HG03354 (cell line): ENCODE measurements around the gene SUCO.
"Not testable (repeated sequence)": the region's sequence is repeated elsewhere in the genome, so short reads cannot be mapped to it uniquely, and the experiment has no call there.

ENCODE experiments used
- ATAC-seq: cut with Tn5 transposase; IDR thresholded peaks from one replicate; pipeline ENCODE4 v1.9.1; 2021; ENCODE audit warnings: mild to moderate bottlenecking; ENCODE audit not compliant: unreplicated experiment, poor library complexity, severe bottlenecking

Gene SUCO

DNA sequence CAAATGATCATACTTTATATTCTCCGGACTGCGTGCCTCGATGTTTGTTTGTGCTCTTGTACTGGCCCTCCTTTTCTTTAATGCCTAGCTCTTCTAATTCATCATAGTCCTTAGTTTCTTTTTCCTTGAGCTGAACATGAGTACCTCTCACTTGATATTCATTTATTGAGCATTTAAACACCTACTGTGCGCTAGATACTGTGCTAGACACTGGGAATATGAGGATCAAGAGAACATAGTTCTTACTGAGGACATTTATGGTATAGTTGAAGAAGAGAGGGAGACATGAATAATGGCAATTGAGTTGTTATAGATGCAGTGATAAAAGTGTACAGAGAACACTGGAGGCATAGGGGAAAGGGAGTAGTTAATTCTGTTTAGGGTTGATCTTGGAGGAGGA lies 22.0 kb downstream of the SUCO start:
- ATAC-seq, result no peak

DNA sequence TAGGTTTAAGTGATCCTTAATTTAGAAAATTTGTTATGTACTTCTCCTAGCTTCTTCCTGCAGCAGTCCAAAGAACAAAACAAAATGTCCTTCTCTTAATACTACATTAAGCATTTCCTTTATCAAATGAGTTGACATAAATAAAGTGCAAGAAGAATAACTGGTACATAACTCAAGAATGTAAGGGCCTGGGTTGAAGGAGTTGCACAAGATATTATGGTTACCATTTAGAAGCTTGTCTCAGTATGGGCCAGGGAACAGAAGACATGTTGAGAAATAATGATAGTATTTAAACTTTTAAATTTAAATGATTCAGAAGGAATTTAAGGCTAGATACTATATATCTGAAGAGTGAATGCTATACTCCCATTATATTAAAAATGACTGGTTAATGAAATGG lies 23.5 kb downstream of the SUCO start:
- ATAC-seq, result no peak

DNA sequence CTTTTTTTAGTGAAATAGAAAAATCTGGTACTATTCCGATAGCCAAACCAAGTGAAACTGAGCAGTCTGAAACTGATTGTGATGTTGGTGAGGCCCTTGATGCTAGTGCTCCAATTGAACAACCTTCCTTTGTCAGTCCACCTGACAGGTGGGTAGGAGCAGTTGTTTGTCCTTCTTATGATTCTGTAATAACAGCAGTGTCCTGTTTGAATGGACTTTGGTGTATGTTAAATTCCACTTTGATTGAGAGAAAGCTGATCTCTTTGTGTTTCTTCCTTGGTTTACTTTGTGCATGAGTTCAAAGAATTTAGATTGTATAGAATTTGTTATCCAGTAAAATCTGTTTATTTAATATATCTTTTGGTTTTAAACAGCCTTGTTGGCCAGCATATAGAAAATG lies 24.3 kb downstream of the SUCO start:
- ATAC-seq, result no peak

DNA sequence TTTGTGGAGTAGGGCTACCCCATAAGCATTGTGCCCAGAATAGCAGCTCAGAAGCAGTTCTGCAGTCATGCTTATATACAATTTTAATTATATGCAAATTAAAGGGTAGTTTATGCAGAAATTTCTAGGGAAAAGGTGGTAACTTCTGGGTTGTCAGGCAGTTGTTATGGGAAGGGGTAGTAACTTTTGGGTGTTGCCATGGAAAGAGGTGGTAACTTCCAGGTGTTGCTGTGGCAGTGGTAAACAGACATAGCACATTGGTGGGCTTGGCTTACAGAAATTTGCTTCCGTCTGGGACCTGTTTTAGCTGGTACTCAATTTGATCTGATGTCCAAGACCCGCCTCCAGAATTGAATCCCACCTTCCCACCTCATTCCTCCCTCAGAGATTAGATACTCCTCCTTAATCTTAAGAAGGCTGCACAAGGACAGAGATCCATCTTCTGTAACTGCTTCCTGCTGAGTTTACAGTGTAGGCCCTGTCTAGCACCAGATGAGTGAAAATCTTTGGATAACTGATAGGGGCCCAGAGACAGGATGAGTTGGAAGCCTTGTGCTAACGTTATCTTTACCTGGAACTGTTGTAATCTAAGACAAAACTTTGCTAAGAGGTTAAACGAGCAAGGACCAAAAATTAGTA lies 26.7 kb downstream of the SUCO start:
- ATAC-seq, result no peak

DNA sequence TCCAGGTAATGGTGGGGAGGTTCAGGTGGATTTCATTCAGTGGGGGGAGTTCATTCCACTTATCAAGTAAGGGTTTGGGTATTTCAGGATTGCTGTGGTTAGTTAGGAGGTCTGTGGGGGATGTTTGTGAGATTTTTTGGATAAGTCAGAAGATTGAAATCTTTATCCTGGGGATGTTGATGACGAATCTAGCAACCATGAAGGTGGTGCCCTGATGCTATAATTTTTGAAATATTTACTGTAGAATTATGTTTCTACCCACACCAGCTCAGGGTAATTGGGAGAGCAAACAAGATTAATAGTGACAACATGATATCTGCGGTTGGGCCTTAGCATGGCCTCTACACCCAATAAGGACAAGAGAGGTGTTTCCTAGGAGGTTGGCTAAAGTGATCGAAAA lies 28.3 kb downstream of the SUCO start:
- ATAC-seq, result no peak

DNA sequence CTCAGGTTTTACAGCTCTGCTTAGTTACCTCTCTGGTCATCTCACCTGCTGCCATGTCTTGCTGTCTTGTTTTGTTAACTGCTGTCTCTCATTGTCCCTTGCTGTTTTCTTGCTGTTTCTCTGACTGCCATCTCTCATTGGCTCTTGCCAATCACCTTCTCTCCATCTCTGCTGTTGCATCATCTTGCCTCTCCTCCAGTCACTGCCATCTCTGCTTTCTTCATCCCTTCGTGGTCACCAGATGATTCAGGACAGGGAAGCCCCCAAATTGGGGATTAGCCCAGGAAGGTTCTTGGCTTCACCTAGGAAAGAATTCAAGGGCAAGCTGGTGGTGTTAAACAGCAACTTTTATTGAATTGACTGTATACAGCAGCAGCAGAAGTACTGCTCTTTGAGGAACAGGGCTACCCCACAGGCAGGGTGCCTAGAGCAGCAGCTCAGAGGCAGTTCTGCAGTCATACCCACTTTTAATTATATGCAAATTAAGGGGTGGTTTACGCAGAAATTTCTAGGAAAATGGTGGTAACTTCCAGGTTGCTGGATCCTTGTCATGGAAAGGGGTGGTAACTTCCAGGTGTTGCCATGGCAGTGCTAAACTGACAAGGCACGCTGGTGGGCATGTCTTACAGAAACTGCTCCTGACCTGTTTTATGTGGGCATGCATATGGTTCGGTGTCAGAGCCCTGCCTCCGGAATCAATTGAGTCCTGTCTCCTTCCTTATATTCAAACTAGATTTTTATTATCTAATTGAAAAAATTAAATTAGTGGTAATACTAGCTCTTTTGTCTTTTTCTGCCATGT lies 33.4 kb downstream of the SUCO start:
- ATAC-seq, result no peak

DNA sequence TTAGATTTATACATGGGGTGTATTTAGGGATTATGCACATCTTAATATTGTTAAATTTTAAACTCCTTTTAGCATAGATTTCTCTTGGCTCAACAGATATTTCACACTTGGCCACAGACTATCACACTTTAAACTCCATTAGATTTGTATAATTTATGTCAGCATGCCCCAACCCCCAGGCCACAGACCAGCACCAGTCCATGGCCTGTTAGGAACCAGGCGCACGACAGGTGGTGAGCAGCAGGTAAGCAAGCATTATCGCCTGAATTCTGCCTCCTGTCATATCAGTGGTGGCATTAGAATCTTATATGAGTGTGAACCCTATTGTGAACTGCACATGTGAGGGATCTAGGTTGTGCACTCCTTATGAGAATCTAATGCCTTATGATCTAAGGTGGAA lies 34.8 kb downstream of the SUCO start:
- no peak for ATAC-seq

DNA sequence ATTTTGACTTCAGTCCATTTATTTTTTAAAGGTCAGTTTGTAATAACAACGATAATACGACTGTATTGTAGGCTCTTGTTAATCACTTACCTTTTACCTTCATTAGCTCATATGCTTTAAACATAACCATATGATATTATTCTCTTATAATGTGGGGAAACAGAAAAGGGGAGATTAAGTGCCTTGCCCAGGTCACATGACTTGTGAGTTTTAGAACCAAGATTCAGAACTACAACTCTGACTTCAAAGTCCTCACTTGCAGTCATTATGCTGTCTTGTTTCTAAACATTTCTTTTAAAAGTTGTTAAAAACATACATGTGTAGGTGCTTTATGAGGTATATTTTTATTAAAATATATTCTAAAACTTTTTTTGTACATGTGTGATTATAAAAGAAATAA lies 41.1 kb downstream of the SUCO start:
- ATAC-seq, result no peak

DNA sequence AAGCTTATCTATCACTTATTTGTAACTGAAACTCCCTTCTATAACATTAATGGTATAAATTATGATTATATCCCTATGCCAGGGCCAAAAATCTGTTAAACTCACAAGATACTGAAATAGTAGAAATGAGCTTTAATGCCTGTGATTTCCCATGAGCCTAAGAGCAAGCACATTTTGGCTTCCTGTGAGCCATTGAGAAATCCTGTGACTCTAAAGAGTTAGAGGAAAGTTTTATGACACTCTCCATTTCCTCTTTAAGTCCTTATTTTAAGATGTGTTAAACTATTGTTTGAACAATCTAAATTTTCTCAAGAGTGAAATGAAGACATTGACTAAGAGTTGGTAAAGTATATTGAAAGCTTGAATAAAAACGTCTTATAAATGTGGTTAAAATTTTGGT lies 45.6 kb downstream of the SUCO start:
- ATAC-seq, result no peak

DNA sequence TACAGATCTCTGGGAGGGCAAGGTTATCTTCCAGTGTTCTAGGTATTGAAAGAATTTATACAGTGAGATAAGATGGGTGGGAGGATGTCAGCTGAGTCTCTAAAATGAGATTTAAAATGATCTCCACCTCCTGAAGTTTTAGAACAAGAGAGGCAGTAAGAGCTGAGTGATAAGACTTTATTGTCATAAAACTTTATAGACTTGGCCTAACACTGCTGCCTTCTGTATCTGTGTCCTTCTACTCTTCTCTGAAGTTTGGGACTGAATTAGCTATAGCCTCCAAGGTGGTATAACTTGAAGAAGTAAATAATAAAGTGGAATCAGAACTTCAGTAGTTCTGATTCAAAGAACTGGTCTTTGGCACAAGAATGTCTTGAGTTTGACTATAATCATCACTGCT lies 48.3 kb downstream of the SUCO start:
- no peak for ATAC-seq

DNA sequence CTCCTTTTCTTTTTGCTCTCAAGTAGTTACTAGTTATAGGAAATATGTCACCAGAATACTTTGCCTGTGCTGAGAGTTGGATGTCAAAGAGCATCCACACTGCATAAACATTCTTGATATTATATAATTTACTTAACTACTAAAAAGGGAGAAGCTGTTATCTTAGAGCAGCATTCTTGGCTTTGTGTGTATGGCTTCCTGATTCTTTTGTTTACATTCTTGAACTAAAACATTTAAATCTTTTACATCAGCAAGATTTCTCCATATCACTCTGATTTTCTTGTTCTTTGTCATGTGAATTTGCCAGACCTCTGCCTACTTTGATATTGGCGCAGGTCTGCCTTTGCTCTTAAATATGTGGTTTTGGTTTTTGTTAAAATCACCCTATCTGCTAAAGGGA lies 48.8 kb downstream of the SUCO start:
- ATAC-seq, result no peak

DNA sequence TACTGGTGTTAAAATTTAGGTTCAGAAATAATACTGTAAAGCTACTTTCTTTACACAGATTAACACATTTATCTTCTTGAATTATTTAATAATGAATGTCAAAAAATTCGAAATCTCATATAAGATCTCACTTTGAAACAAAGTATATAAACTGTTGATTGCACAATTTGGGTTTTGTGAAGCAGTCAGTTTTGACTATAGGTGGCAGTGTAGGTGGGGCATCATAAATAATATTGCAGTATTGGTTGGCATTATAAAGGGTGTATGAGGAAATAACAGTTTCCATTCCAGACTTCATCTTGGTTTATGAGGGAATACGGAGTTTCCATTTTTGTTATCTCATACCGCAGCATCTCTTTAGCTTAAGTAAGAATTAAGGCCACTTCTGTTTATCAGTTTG lies 49.9 kb downstream of the SUCO start:
- ATAC-seq, result no peak

DNA sequence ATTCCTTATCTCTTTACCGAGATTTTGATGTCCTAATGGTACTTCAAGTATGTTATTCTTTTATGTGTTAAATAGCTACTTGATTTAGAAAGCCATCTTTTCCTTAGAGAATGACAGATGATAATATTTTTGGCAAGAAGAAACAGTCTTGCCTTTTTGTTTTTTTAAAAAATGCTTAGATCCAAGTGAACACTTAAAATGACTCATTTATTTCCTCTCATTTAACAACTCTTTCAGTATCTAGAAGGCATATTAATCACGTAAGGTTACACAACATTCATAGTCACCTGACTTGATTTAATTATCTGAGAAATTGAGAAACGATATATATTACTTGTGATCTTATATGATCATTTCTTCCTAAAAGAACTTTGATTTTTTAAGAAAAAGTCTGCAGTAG lies 52.4 kb downstream of the SUCO start:
- ATAC-seq, result no peak

DNA sequence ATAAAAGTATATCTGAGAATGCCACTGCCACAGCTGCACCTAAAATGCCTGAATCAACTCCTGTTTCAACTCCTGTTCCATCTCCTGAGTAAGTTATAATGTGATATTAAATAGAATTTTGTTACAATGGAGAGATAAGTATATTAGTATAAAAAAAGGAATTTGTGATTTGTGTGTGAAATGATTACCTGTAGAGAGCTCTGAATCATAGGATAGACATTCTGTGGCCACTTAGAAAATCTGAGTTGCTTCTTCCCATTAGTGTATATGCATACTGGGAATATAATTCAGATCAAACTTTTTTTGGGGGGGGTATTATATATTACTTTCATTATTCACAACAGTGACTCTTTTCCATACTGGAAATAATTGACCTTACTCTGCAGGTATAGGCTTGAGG lies 52.9 kb downstream of the SUCO start:
- no peak for ATAC-seq

DNA sequence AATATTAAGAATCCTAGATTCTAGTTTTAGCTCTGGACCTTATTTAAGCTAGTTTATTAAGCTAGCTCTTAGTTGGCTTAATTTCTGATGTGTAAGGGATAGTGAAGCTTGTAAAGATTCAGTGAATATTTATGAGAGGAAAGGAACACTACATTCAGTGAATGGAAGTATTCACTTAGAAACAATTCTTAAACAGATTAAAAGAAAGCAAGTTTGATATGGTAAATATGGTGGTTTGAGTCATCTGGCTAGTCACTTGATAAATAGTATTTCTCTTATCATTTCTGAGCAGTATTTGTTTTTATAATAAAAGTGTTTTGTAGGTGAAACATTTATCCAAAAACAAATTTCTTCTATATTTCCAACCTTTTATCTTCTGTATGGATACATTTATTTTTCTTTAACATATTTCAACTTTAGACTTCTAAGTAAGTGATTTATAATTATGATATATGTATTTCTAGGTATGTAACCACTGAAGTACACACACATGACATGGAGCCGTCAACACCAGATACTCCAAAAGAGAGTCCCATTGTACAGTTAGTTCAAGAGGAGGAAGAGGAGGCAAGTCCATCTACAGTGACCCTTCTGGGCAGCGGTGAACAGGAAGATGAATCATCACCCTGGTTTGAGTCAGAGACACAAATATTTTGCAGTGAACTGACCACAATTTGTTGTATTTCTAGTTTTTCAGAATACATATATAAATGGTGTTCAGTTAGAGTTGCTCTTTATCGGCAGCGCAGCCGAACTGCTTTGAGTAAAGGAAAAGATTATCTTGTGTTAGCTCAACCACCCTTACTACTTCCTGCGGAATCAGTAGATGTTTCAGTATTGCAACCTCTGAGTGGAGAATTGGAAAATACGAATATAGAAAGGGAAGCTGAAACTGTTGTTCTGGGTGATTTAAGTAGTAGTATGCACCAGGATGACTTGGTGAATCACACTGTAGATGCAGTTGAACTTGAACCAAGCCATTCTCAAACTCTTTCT lies 55.6 kb downstream of the SUCO start:
- no peak for ATAC-seq

DNA sequence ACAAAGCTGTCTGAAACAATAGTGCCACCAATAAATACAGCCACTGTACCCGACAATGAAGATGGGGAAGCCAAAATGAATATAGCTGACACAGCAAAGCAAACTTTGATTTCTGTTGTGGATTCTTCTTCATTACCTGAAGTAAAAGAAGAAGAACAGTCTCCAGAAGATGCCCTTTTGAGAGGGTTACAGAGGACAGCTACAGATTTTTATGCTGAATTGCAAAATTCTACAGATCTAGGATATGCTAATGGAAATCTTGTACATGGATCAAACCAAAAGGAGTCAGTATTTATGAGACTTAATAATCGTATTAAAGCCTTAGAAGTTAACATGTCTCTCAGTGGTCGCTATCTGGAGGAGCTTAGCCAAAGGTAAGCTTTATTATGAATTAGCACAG lies 56.6 kb downstream of the SUCO start:
- no peak for ATAC-seq

DNA sequence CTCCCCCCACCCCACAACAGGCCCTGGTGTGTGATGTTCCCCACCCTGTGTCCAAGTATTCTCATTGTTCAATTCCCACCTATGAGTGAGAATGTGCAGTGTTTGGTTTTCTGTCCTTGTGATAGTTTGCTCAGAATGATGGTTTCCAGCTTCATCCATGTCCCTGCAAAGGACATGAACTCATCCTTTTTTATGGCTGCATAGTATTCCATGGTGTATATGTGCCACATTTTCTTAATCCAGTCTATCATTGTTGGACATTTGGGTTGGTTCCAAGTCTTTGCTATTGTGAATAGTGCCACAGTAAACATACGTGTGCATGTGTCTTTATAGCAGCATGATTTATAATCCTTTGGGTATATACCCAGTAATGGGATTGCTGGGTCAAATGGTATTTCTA lies 58.5 kb downstream of the SUCO start:
- ATAC-seq, result not testable (repeated sequence)

DNA sequence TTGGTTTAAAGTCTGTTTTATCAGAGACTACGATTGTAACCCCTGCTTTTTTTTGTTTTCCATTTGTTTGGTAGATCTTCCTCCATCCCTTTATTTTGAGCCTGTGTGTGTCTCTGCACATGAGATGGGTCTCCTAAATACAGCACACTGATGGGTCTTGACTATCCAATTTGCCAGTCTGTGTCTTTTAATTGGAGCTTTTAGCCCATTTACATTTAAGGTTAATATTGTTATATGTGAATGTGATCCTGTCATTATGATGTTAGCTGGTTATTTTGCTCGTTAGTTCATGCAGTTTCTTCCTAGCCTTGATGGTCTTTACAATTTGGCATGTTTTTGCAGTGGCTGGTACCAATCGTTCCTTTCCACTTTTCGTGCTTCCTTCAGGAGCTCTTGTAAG lies 62.1 kb downstream of the SUCO start:
- not testable (repeated sequence) for ATAC-seq

DNA sequence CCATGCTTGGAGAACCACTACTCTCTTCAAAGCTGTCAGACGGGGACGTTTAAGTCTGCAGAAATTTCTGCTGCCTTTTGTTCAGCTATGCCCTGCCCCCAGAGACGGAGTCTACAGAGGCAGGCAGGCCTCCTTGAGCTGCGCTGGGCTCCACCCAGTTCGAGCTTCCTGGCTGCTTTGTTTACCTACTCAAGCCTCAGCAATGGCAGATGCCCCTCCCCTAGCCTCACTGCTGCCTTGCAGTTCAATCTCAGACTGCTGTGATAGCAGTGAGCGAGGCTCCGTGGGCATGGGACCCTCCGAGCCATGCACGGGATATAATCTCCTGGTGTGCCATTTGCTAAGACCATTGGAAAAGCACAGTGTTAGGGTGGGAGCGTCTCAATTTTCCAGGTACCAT lies 63.8 kb downstream of the SUCO start:
- ATAC-seq, result not testable (repeated sequence)

DNA sequence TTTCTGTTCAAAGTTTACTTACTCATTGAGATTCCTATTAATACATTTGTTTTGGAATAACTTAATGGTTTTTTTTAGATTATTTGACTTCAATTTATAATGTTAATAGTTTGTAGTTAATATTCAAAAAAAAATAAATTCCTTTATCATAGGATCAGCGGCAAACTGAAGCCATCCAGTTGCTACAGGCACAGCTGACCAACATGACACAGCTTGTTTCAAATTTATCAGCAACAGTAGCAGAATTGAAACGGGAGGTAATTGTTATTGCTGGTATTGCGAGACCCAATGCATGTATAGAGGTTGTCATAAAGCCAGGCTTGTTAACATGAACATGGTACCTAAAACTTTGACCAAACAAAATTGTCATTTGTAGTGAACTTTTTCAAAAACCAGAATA lies 67.0 kb downstream of the SUCO start:
- no peak for ATAC-seq
